ENCODE results near the gene ARRDC5. TPM values are rescaled to one million over a fixed set of nuclear protein-coding genes. Genes with fewer than 3 reads are reported as not detected.
A peak's percentile ranks its signal among the peaks of the same experiment; 100 is the strongest.

Gene ARRDC5
- total and polyA plus RNA-seq, 2 of the 13 experiments (the other 11 are each of a cell fraction or from before 2014, with no cell fraction given): not detected

DNA sequence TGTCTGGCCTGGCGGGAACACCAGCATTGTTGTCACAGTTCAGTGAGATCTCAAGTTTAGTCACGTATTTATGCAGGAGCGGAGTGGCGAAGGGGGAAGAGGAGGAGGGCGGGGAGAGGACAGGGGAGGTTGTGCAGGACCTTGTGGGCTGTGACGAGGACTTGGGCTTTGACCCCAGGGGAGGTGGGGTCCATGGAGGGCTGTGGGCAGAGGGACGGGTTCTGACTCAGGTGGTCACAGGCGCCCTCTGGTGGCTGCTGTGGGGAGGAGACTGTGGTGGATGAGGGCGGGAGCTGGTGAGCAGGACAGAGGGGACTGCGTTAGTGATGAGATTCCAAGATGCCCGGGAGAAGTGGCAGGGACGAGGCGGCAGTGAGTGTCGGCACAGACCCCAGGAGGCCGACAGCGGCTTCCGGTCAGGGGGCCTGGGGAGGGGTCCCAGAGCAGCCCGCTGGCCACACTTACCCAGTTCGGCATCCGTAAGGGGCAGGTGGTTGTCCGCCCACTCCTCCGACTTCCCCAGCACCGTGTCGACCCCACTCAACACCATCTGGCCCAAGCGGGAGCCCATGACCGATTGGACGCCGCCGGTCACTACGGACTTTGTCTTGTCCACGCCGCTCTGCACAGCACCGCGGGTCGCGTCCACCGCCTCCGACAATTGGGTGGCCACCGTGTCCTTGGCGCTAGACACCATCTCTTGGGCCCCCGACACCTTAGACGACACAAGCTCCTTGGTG is 51.0 kb downstream of the ARRDC5 start (continued):
- TF ChIP-seq, protein P1, sequence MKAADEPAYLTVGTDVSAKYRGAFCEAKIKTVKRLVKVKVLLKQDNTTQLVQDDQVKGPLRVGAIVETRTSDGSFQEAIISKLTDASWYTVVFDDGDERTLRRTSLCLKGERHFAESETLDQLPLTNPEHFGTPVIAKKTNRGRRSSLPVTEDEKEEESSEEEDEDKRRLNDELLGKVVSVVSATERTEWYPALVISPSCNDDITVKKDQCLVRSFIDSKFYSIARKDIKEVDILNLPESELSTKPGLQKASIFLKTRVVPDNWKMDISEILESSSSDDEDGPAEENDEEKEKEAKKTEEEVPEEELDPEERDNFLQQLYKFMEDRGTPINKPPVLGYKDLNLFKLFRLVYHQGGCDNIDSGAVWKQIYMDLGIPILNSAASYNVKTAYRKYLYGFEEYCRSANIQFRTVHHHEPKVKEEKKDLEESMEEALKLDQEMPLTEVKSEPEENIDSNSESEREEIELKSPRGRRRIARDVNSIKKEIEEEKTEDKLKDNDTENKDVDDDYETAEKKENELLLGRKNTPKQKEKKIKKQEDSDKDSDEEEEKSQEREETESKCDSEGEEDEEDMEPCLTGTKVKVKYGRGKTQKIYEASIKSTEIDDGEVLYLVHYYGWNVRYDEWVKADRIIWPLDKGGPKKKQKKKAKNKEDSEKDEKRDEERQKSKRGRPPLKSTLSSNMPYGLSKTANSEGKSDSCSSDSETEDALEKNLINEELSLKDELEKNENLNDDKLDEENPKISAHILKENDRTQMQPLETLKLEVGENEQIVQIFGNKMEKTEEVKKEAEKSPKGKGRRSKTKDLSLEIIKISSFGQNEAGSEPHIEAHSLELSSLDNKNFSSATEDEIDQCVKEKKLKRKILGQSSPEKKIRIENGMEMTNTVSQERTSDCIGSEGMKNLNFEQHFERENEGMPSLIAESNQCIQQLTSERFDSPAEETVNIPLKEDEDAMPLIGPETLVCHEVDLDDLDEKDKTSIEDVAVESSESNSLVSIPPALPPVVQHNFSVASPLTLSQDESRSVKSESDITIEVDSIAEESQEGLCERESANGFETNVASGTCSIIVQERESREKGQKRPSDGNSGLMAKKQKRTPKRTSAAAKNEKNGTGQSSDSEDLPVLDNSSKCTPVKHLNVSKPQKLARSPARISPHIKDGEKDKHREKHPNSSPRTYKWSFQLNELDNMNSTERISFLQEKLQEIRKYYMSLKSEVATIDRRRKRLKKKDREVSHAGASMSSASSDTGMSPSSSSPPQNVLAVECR (CRISPR knock-in tag; IDR thresholded peaks at IDR 0.05; ENCODE audit: borderline replicate concordance): peak; percentile 51; the same call in 1 of the 2 replicates
- TF ChIP-seq RORA (CRISPR knock-in tag; IDR thresholded peaks at IDR 0.05) (no peak), FOXM1 (CRISPR knock-in tag; IDR thresholded peaks at IDR 0.05) (no peak), CCAR2 (optimal IDR thresholded peaks at IDR 0.05; ENCODE audit: low read depth, low read length) (peak; percentile 29), ZBTB7A (CRISPR knock-in tag; IDR thresholded peaks at IDR 0.05) (0 out of 2 replicates have a peak, but pooled peaks have one; percentile 70), ZNF775 (CRISPR knock-in tag; IDR thresholded peaks at IDR 0.05; ENCODE audit: borderline replicate concordance) (no peak), ZNF274 (CRISPR knock-in tag; IDR thresholded peaks at IDR 0.05) (no peak), MZF1 (CRISPR knock-in tag; IDR thresholded peaks at IDR 0.05; ENCODE audit: borderline replicate concordance) (no peak), SP5 (CRISPR knock-in tag; IDR thresholded peaks at IDR 0.05; ENCODE audit: borderline replicate concordance, low read depth) (peak; percentile 56; the same call in 1 of the 2 replicates), ZNF703 (CRISPR knock-in tag; IDR thresholded peaks at IDR 0.05; ENCODE audit: borderline replicate concordance) (no peak)
- TF ChIP-seq, protein P2, sequence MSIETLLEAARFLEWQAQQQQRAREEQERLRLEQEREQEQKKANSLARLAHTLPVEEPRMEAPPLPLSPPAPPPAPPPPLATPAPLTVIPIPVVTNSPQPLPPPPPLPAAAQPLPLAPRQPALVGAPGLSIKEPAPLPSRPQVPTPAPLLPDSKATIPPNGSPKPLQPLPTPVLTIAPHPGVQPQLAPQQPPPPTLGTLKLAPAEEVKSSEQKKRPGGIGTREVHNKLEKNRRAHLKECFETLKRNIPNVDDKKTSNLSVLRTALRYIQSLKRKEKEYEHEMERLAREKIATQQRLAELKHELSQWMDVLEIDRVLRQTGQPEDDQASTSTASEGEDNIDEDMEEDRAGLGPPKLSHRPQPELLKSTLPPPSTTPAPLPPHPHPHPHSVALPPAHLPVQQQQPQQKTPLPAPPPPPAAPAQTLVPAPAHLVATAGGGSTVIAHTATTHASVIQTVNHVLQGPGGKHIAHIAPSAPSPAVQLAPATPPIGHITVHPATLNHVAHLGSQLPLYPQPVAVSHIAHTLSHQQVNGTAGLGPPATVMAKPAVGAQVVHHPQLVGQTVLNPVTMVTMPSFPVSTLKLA (IDR thresholded peaks at IDR 0.05): no peak
- TF ChIP-seq, protein P3, sequence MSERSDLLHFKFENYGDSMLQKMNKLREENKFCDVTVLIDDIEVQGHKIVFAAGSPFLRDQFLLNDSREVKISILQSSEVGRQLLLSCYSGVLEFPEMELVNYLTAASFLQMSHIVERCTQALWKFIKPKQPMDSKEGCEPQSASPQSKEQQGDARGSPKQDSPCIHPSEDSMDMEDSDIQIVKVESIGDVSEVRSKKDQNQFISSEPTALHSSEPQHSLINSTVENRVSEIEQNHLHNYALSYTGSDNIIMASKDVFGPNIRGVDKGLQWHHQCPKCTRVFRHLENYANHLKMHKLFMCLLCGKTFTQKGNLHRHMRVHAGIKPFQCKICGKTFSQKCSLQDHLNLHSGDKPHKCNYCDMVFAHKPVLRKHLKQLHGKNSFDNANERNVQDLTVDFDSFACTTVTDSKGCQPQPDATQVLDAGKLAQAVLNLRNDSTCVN (CRISPR knock-in tag; IDR thresholded peaks at IDR 0.05; ENCODE audit: borderline replicate concordance): no peak
- TF ChIP-seq, protein P4, sequence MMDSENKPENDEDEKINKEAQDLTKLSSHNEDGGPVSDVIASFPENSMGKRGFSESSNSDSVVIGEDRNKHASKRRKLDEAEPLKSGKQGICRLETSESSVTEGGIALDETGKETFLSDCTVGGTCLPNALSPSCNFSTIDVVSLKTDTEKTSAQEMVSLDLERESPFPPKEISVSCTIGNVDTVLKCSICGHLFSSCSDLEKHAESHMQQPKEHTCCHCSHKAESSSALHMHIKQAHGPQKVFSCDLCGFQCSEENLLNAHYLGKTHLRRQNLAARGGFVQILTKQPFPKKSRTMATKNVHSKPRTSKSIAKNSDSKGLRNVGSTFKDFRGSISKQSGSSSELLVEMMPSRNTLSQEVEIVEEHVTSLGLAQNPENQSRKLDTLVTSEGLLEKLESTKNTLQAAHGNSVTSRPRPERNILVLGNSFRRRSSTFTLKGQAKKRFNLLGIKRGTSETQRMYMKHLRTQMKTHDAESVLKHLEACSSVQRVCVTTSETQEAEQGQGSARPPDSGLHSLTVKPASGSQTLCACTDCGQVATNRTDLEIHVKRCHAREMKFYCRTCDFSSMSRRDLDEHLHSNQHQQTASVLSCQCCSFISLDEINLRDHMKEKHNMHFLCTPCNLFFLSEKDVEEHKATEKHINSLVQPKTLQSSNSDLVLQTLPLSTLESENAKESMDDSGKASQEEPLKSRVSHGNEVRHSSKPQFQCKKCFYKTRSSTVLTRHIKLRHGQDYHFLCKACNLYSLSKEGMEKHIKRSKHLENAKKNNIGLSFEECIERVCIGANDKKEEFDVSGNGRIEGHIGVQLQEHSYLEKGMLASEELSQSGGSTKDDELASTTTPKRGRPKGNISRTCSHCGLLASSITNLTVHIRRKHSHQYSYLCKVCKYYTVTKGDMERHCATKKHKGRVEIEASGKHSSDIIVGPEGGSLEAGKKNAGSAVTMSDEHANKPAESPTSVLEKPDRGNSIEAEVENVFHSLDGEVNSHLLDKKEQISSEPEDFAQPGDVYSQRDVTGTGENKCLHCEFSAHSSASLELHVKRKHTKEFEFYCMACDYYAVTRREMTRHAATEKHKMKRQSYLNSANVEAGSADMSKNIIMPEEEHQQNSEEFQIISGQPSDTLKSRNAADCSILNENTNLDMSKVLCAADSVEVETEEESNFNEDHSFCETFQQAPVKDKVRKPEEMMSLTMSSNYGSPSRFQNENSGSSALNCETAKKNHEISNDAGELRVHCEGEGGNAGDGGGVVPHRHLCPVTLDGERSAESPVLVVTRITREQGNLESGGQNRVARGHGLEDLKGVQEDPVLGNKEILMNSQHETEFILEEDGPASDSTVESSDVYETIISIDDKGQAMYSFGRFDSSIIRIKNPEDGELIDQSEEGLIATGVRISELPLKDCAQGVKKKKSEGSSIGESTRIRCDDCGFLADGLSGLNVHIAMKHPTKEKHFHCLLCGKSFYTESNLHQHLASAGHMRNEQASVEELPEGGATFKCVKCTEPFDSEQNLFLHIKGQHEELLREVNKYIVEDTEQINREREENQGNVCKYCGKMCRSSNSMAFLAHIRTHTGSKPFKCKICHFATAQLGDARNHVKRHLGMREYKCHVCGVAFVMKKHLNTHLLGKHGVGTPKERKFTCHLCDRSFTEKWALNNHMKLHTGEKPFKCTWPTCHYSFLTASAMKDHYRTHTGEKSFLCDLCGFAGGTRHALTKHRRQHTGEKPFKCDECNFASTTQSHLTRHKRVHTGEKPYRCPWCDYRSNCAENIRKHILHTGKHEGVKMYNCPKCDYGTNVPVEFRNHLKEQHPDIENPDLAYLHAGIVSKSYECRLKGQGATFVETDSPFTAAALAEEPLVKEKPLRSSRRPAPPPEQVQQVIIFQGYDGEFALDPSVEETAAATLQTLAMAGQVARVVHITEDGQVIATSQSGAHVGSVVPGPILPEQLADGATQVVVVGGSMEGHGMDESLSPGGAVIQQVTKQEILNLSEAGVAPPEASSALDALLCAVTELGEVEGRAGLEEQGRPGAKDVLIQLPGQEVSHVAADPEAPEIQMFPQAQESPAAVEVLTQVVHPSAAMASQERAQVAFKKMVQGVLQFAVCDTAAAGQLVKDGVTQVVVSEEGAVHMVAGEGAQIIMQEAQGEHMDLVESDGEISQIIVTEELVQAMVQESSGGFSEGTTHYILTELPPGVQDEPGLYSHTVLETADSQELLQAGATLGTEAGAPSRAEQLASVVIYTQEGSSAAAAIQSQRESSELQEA (CRISPR knock-in tag; IDR thresholded peaks at IDR 0.05; ENCODE audit: not compliant biosample characterization): no peak
